ENCODE data around the gene AVEN. TPM values are rescaled to one million over a fixed set of nuclear protein-coding genes. Genes with fewer than 3 reads are reported as not detected.

AVEN gene
- total and polyA plus RNA-seq, 9 of the 15 experiments (the other 6 are each of a cell fraction or from before 2014, with no cell fraction given) = 1.5 to 6.4 (median 4.7) TPM

- H4K20me1 ChIP-seq (replicated peaks; ENCODE audit: control insufficient read depth, insufficient read depth, low read length) = peaks cover 7% of the 10 kb centered on the region
- in situ Hi-C loops (cut with MboI) = no loop called here
- H3K79me2 ChIP-seq (ENCODE audit: control insufficient read depth, insufficient read depth, low read length) = no peaks in the 10 kb centered on the region
- ChIA-PET POLR2A (interaction anchor here (0.6 to 0.7 kb wide), 2 partner anchors 58 to 71 kb away, joined by 3 read pairs; partner anchors contain the start of genes EMC7 and PGBD4), CTCF (ENCODE audit: low intra/inter-chr PET ratio) (no interaction called here)
- peaks cover 5 to 17% of the 10 kb centered on the region in 2 experiments; a peak in 4 of 5 replicates for H3K4me1 ChIP-seq (replicated peaks in 1 of 2; ENCODE audit: control insufficient read depth in 2 of 2, insufficient read depth in 2 of 2, low read length in 2 of 2)
- H3K9ac ChIP-seq (ENCODE audit: insufficient read depth in 1 of 2, low read depth in 2 of 2, low read length in 2 of 2) = no peak overlapping the region
- peaks cover 17 to 19% of the 10 kb centered on the region in 2 experiments; a peak in 4 of 5 replicates for H3K27me3 ChIP-seq (ENCODE audit: control insufficient read depth in 2 of 2, insufficient read depth in 2 of 2, low read length in 2 of 2)
- H3K4me2 ChIP-seq (ENCODE audit: insufficient read depth, low read length) = no peak overlapping the region
- no peak overlapping the region for H2AFZ ChIP-seq (ENCODE audit: low read depth, low read length)
- BruUV-seq (replicated peaks) = no TSS peak
- no peaks in the 10 kb centered on the region for H3K9me3 ChIP-seq (replicated peaks; ENCODE audit: control insufficient read depth, insufficient read depth, low read depth, low read length)
- no peaks in the 10 kb centered on the region for H3K36me3 ChIP-seq (ENCODE audit: control insufficient read depth, insufficient read depth, low read length)
- ATAC-seq = no peak
- intact Hi-C loops (cut with micrococcal nuclease) = no loop called here
- DNase-seq (ENCODE audit: extremely low read depth in 1 of 4, low spot score in 3 of 4) = no peak
- TF ChIP-seq CREBBP (IDR thresholded peaks at IDR 0.05; ENCODE audit: low read depth, low read length) (no peak), CBFA2T2 (conservative IDR thresholded peaks at IDR 0.05) (no peak), RBM14 (IDR thresholded peaks at IDR 0.05; ENCODE audit: borderline replicate concordance, insufficient read depth, low read depth, low read length) (no peak), CBX3 (IDR thresholded peaks at IDR 0.05; ENCODE audit: borderline replicate concordance in 1 of 2, low read length in 2 of 2) (no peak), ELF2 (CRISPR knock-in tag; IDR thresholded peaks at IDR 0.05) (no peak), TAF9B (IDR thresholded peaks at IDR 0.05; ENCODE audit: partially characterized antibody) (no peak), NFYB (IDR thresholded peaks at IDR 0.05; ENCODE audit: extremely low read depth, insufficient read length) (no peak), THRA (IDR thresholded peaks at IDR 0.05) (no peak), TBP (optimal IDR thresholded peaks at IDR 0.05; ENCODE audit: low read depth, low read length) (no peak), BHLHE40 (IDR thresholded peaks at IDR 0.05; ENCODE audit: low read length) (no peak), C11orf30 (IDR thresholded peaks at IDR 0.05; ENCODE audit: low read depth) (no peak), NBN (IDR thresholded peaks at IDR 0.05; ENCODE audit: low read depth) (no peak), TAF1 (IDR thresholded peaks at IDR 0.05; ENCODE audit: control insufficient read depth, extremely low read depth, insufficient read depth, low read length, severe bottlenecking) (no peak), RAD51 (IDR thresholded peaks at IDR 0.05; ENCODE audit: borderline replicate concordance, low read depth) (no peak), SMAD1 (IDR thresholded peaks at IDR 0.05; ENCODE audit: low read depth, low read length, partially characterized antibody) (no peak)
- no peaks in the 10 kb centered on the region for H3K9me1 ChIP-seq (ENCODE audit: control insufficient read depth, insufficient read depth, low read length)
- 7% methylated on average over 1 of the region's 1 CpG for WGBS (ENCODE audit: insufficient coverage, low coverage, missing lambda C conversion rate)
- no peak overlapping the region for H3K27ac ChIP-seq (ENCODE audit: extremely low read depth, low read depth, low read length)
- H3K4me3 ChIP-seq = no peak overlapping the region
- FAIRE-seq = peak; percentile 6
Measured at GRCh38 chr15:34043391-34043790, 4.4 kb upstream of the AVEN start.
